Measurements from ENCODE around the gene EEF2K. TPM values are rescaled to one million over a fixed set of nuclear protein-coding genes. Genes with fewer than 3 reads are reported as not detected.

EEF2K gene
- total and polyA plus RNA-seq, 4 donors = 5.6 to 40.8 (median 17.4) TPM

GRCh38 chr16:22322021-22322471 is 116.0 kb downstream of the EEF2K start:
- ATAC-seq (ENCODE audit: insufficient read depth, low FRiP score) = no peak
- TF ChIP-seq, protein P1, sequence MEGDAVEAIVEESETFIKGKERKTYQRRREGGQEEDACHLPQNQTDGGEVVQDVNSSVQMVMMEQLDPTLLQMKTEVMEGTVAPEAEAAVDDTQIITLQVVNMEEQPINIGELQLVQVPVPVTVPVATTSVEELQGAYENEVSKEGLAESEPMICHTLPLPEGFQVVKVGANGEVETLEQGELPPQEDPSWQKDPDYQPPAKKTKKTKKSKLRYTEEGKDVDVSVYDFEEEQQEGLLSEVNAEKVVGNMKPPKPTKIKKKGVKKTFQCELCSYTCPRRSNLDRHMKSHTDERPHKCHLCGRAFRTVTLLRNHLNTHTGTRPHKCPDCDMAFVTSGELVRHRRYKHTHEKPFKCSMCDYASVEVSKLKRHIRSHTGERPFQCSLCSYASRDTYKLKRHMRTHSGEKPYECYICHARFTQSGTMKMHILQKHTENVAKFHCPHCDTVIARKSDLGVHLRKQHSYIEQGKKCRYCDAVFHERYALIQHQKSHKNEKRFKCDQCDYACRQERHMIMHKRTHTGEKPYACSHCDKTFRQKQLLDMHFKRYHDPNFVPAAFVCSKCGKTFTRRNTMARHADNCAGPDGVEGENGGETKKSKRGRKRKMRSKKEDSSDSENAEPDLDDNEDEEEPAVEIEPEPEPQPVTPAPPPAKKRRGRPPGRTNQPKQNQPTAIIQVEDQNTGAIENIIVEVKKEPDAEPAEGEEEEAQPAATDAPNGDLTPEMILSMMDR (IDR thresholded peaks at IDR 0.05; ENCODE audit: control extremely low read depth, extremely low read depth) = no peak
- Histone ChIP-seq H3K9ac (ENCODE audit: insufficient read depth in 1 of 2, low read length in 2 of 2) (no peak overlapping the region), H3K4me3 (no peak overlapping the region), H3K9me3 (ENCODE audit: control insufficient read depth in 4 of 4, insufficient read depth in 3 of 4, low read length in 3 of 4) (no peaks in the 10 kb centered on the region), H3K4me1 (ENCODE audit: control insufficient read depth in 5 of 5, insufficient read depth in 5 of 5, low read length in 5 of 5) (no peaks in the 10 kb centered on the region), H3K36me3 (ENCODE audit: control insufficient read depth in 4 of 4, insufficient read depth in 4 of 4, low read length in 4 of 4) (peaks cover 11 to 63% (median 19%) of the 10 kb centered on the region in 4 donors), H3K27me3 (ENCODE audit: control insufficient read depth in 3 of 3, insufficient read depth in 3 of 3, low read length in 2 of 3) (no peaks in the 10 kb centered on the region), H3K27ac (ENCODE audit: low read depth in 1 of 2, low read length in 1 of 2) (no peak overlapping the region)
- WGBS, 2 donors = 95 to 96% methylated on average over 11 of the region's 11 CpGs
- no peak for DNase-seq

GRCh38 chr16:22322741-22323140 is 116.7 kb downstream of the EEF2K start:
- Histone ChIP-seq H3K4me3 (no peak overlapping the region), H3K9ac (ENCODE audit: insufficient read depth in 1 of 2, low read length in 2 of 2) (no peak overlapping the region), H3K9me3 (ENCODE audit: control insufficient read depth in 4 of 4, insufficient read depth in 3 of 4, low read length in 3 of 4) (no peaks in the 10 kb centered on the region), H3K27me3 (ENCODE audit: control insufficient read depth in 3 of 3, insufficient read depth in 3 of 3, low read length in 2 of 3) (no peaks in the 10 kb centered on the region), H3K4me1 (ENCODE audit: control insufficient read depth in 5 of 5, insufficient read depth in 5 of 5, low read length in 5 of 5) (no peaks in the 10 kb centered on the region), H3K27ac (ENCODE audit: low read depth in 1 of 2, low read length in 1 of 2) (no peak overlapping the region), H3K36me3 (ENCODE audit: control insufficient read depth in 4 of 4, insufficient read depth in 4 of 4, low read length in 4 of 4) (peaks cover 11 to 64% (median 22%) of the 10 kb centered on the region in 4 donors)
- 95 to 97% methylated on average over 17 of the region's 17 CpGs for WGBS, 2 donors
- DNase-seq (no peak), ATAC-seq (ENCODE audit: insufficient read depth, low FRiP score) (no peak)
- TF ChIP-seq, protein P1 (IDR thresholded peaks at IDR 0.05; ENCODE audit: control extremely low read depth, extremely low read depth) = no peak

GRCh38 chr16:22323173-22323958 is 117.3 kb downstream of the EEF2K start:
- Histone ChIP-seq H3K4me1 (ENCODE audit: control insufficient read depth in 5 of 5, insufficient read depth in 5 of 5, low read length in 5 of 5) (no peaks in the 10 kb centered on the region), H3K9me3 (ENCODE audit: control insufficient read depth in 4 of 4, insufficient read depth in 3 of 4, low read length in 3 of 4) (no peaks in the 10 kb centered on the region), H3K27me3 (ENCODE audit: control insufficient read depth in 3 of 3, insufficient read depth in 3 of 3, low read length in 2 of 3) (no peaks in the 10 kb centered on the region), H3K4me3 (no peak overlapping the region), H3K36me3 (ENCODE audit: control insufficient read depth in 4 of 4, insufficient read depth in 4 of 4, low read length in 4 of 4) (peaks cover 11 to 66% (median 25%) of the 10 kb centered on the region in 4 donors), H3K9ac (ENCODE audit: insufficient read depth in 1 of 2, low read length in 2 of 2) (no peak overlapping the region), H3K27ac (ENCODE audit: low read depth in 1 of 2, low read length in 1 of 2) (no peak overlapping the region)
- TF ChIP-seq, protein P1 (IDR thresholded peaks at IDR 0.05; ENCODE audit: control extremely low read depth, extremely low read depth) = no peak
- DNase-seq (no peak), ATAC-seq (ENCODE audit: insufficient read depth, low FRiP score) (no peak)
- WGBS, 2 donors = 92 to 95% methylated on average over 12 of the region's 12 CpGs
